Coronary artery (tissue), 2 donors: ENCODE measurements around the gene GPR146.

Experiments used
- DNase-seq: peaks from one replicate; pipeline ENCODE4 v3.0.0-alpha.2; 2017; ENCODE audit warnings: low spot score
- H3K27ac ChIP-seq, 2 donors: fragments of 200-600 bp; sonication (generic); one replicate each; pipeline ENCODE4 v1.5.1; 2016 to 2019
- H3K4me3 ChIP-seq: fragments of 200-600 bp; sonication (generic); 2 replicates; pipeline ENCODE4 v1.5.1; 2016; ENCODE audit warnings: mild to moderate bottlenecking, moderate library complexity
- TF ChIP-seq, protein P1 (sequence below): fragments of 200-600 bp; sonication (generic); IDR thresholded peaks from one replicate; pipeline ENCODE4 v1.5.1; 2019; ENCODE audit warnings: antibody characterized with exemption

GPR146 gene

DNA sequence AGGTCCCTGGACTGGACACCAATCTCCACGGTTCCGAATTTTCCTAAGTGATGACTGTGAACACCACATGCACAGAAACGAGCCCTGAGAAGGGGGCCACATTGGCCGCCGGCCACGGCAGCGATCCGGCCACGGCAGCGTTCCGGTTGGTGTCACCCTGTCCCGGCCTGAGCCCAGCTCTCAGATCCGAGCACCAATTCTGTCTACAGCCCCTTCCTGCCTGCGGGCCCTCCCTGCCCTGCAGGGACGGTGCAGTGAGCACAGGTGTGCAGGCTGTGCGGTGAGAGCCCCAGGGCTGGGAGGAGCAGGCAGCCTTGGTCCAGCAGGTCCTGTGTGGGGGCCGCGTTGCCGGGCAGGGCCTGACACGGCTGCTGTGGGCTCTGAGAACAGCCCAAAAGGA lies 29.7 kb upstream of the GPR146 start:
- Histone ChIP-seq H3K27ac (no peak overlapping the region), H3K4me3 (no peak overlapping the region)
- no peak for DNase-seq
- TF ChIP-seq, protein P1, sequence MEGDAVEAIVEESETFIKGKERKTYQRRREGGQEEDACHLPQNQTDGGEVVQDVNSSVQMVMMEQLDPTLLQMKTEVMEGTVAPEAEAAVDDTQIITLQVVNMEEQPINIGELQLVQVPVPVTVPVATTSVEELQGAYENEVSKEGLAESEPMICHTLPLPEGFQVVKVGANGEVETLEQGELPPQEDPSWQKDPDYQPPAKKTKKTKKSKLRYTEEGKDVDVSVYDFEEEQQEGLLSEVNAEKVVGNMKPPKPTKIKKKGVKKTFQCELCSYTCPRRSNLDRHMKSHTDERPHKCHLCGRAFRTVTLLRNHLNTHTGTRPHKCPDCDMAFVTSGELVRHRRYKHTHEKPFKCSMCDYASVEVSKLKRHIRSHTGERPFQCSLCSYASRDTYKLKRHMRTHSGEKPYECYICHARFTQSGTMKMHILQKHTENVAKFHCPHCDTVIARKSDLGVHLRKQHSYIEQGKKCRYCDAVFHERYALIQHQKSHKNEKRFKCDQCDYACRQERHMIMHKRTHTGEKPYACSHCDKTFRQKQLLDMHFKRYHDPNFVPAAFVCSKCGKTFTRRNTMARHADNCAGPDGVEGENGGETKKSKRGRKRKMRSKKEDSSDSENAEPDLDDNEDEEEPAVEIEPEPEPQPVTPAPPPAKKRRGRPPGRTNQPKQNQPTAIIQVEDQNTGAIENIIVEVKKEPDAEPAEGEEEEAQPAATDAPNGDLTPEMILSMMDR: no peak

DNA sequence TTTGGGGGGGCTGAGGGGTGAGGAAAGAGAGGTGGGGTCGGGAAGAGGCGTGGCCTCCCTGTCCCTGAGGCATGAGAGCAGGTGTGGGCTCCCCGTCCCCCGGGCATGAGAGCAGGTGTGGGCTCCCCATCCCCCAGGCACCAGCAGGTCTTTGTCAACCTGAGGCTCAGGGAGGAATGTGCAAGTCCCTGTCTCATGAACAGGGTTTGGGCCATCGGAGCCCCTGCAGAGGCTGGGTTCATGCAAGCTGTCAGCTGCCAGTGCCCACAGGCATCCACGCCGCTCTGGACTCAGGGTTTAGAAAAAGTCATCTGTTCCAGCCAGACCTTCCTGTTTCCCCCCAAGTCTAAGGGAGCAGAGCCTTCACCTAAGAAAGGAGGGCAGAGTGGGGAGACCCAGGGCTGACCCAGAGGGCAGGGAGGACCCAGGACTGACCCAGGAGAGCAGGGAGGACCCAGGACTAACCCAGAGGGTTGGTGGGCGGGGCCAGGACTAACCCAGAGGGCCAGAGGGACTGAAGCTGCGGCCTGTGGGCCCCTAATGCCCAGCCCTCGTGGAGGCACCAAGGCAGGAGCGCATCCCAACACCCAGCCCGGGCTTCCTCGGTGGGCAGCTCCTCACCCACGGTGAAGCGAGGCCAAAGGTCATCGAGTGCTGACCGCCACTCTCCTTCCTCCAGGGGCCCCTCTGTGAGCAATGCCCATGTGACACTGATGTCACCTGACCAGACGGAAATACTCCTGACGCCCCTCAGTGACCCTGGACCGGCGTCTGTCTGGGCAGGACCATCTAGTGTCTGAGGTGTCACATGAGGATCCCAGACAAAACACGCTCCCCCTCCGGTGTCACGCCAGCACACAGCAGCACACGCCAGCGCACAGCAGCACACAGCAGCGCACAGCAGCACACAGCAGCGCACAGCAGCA lies 28.9 kb upstream of the GPR146 start:
- H3K4me3 ChIP-seq: no peak overlapping the region
- no peak for DNase-seq
- H3K27ac ChIP-seq: no peak overlapping the region
- TF ChIP-seq, protein P1: no peak

DNA sequence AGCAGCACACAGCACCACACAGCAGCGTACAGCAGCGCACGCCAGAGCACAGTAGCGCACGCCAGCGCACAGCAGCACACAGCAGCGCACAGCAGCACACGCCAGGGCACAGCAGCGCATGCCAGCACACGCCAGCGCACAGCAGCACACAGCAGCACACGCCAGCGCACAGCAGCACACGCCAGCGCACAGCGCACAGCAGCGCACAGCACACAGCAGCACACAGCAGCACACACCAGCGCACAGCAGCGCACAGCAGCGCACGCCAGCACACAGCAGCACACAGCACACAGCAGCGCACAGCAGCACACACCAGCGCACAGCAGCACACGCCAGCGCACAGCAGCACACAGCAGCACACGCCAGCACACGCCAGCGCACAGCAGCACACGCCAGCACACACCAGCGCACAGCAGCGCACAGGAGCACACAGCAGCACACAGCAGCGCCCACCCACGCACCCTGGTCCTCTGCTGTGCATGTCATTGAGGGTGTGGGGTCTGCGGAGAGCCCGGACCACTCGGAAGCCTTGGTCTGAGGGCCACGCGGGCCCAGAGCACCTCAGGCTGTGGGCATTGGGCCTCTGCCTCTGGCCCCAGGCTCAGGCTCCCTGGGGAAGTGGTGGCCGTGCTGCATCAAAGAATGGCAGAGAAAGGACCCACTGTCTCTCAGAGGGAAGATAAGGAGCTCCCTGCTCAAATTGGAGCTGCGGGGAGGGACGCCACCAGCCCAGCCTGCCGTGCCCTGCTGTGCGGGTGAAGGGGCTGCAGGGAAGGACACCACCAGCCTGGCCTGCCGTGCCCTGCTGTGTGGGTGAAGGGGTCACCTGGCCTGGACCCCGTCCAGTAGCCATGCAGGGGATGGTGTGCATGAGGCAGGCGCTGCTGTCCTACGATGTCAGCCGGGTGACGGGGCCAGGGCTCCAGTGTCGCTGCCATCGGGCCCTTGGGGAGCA lies 27.5 kb upstream of the GPR146 start:
- no peak for DNase-seq
- TF ChIP-seq, protein P1: no peak
- no peak overlapping the region for H3K4me3 ChIP-seq

DNA sequence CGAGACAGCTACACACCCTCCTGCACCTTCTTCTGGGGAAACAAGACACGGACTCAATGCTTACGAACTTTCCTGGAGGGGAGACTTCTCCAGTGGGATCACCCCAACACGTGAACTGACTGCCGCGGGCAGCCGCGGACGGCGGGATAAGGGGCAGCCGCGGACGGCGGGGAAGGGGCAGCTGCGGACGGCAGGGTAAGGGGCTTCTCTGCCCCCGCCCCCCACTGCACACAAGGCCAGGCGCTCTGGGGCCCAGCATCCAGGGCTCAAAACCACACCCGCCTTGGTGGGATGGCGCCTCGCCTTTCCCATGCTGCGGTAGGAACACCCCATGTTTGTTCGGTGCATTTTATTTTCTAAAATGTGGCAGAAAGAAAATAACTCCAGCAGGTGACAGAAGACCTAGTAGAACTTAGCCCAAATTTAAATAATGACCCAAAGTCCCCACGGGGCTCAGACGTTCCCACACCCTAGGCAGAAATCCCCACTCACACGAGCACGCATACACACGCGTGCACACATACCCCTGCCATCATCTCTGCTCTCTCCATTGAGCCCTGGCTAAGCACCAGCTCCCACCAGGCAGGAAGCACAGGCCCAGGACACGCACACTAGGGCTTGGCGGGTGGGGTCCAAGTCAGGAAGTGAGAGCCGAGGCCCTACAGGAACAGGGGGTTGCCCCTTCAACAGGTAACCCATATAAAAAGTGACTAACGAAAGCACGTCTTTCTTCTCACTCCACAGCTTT lies 26.6 kb upstream of the GPR146 start:
- DNase-seq: no peak
- H3K4me3 ChIP-seq: no peak overlapping the region
- no peak overlapping the region for H3K27ac ChIP-seq
- TF ChIP-seq, protein P1: no peak

More for the DNA sequence above, 27.5 kb upstream of the GPR146 start:
- H3K27ac ChIP-seq: no peak overlapping the region

DNA sequence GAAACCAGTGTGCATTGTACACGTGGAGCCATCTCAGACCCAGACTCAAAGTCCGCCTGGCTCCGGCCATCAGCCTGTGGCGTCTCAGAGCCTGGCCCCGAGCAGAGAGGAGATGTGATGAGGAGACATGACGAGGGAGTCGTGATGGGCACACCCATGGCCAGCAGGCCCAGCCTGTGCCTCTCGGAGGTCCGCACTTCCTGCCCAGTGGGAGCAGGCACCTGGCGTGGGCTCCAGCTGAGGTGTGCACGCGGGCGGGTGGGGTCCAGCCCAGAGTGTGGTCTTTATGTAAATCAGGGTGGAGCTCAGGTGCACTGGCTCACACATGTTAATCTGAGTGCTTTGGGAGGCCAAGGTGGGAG lies 26.0 kb upstream of the GPR146 start:
- Histone ChIP-seq H3K27ac (no peak overlapping the region), H3K4me3 (no peak overlapping the region)
- no peak for DNase-seq
- TF ChIP-seq, protein P1: no peak

DNA sequence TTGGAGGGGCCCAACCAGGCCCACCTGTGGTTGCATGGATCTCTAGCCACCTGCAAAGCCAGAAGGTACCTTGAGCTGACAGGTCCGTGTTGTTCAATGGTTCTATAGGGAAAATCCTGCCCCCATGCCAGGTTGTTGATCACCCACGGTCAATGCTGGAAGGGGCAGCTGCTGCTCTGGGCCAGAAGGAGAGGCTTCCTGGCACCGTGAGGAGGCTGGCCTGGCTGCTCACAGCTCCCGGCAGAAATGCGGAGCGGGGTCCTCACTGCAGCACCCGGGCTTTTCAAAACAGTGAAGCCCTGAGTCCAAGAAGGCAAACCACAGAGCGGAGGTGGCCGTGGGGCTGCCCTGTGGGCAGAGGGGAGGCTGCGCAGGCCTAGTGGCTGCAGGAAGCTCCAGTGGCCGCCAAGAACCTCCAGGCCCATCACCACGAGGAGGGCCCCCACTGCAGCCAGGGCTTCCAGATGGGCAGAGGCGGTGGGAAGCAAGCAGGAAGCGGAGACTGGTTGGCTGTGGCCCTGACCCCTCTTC lies 25.0 kb upstream of the GPR146 start:
- no peak overlapping the region for H3K27ac ChIP-seq
- H3K4me3 ChIP-seq: no peak overlapping the region
- DNase-seq: no peak
- TF ChIP-seq, protein P1: no peak
